GM19193 (cell line): ENCODE results near the gene ARHGAP26.

Experiments used
- POLR2A ChIP-seq: IDR thresholded peaks from 4 replicates; pipeline ENCODE4 v1.6.1; 2011; ENCODE audit not compliant: insufficient read depth, insufficient read length; ENCODE audit errors: extremely low read depth

Gene ARHGAP26

GRCh38 chr5:143275512-143276363 is 505.6 kb downstream of the ARHGAP26 start:
- no peak for TF ChIP-seq POLR2A

- TF ChIP-seq POLR2A, result no peak
Measured at GRCh38 chr5:143277536-143277935, 507.4 kb downstream of the ARHGAP26 start.
